CD4-positive, alpha-beta T cell treated with Interferon gamma for 1 hour (primary cell): Measurements from ENCODE around the gene HNRNPA2B1.

Experiments used
- DNase-seq: peaks from one replicate; pipeline ENCODE4 v3.0.0-alpha.2; 2020

HNRNPA2B1 gene

GRCh38 chr7:26141077-26141476, 59.5 kb downstream of the HNRNPA2B1 start:
- no peak for DNase-seq

GRCh38 chr7:26140380-26140779, 60.2 kb downstream of the HNRNPA2B1 start:
- DNase-seq = no peak
